ENCODE data around the gene WDR47. TPM values are rescaled to one million over a fixed set of nuclear protein-coding genes. Genes with fewer than 3 reads are reported as not detected.
"Not testable (repeated sequence)": the region's sequence is repeated elsewhere in the genome, so short reads cannot be mapped to it uniquely, and the experiment has no call there.

WDR47 gene
- total RNA-seq, 1 experiment from 2014 or later: 16.1 TPM

- intact Hi-C loops (cut with micrococcal nuclease): no loop called here
- no peak for TF ChIP-seq CTCF (IDR thresholded peaks at IDR 0.05; ENCODE audit: unreplicated experiment)
- CTCF ChIA-PET: interaction anchor here (0.6 to 1.3 kb wide), 4 partner anchors 11 to 407 kb away, joined by 3 to 4 read pairs (median 4); no protein-coding TSS in a partner anchor
- Mint-ChIP-seq H3K4me1 (ENCODE audit: insufficient read depth, unreplicated experiment) (no peaks in the 10 kb centered on the region), H3K4me3 (ENCODE audit: unreplicated experiment) (no peak overlapping the region), H3K27me3 (ENCODE audit: insufficient read depth, unreplicated experiment) (no peaks in the 10 kb centered on the region), H3K36me3 (ENCODE audit: insufficient read depth, unreplicated experiment) (peaks cover 46% of the 10 kb centered on the region), H3K9me3 (ENCODE audit: unreplicated experiment) (no peaks in the 10 kb centered on the region), H3K27ac (ENCODE audit: low read depth, unreplicated experiment) (no peak overlapping the region)
- no TSS peak for BruUV-seq (replicated peaks)
- POLR2A ChIA-PET: interaction anchor here (0.6 to 1.0 kb wide), 4 partner anchors 12 to 65 kb away, joined by 3 read pairs; partner anchors contain the start of gene TAF13
- DNase-seq (ENCODE audit: unreplicated experiment): no peak
Measured at GRCh38 chr1:109011335-109011734, 30.6 kb downstream of the WDR47 start.

GRCh38 chr1:108996622-108997021 is 45.3 kb downstream of the WDR47 start:
- intact Hi-C loops (cut with micrococcal nuclease); H3K27ac Mint-ChIP-seq (ENCODE audit: low read depth, unreplicated experiment); H3K27me3 Mint-ChIP-seq (ENCODE audit: insufficient read depth, unreplicated experiment); BruUV-seq (replicated peaks); H3K9me3 Mint-ChIP-seq (ENCODE audit: unreplicated experiment); H3K4me1 Mint-ChIP-seq (ENCODE audit: insufficient read depth, unreplicated experiment); H3K4me3 Mint-ChIP-seq (ENCODE audit: unreplicated experiment): not testable (repeated sequence)
- DNase-seq (ENCODE audit: unreplicated experiment): peak; percentile 1
- ChIA-PET POLR2A (interaction anchor here (1.1 kb wide), 1 partner anchor 79 kb away, joined by 3 read pairs; the partner anchor contains the start of gene TAF13), CTCF (interaction anchor here (0.6 to 0.7 kb wide), 2 partner anchors 116 to 1180 kb away, joined by 3 read pairs; no protein-coding TSS in a partner anchor)
- H3K36me3 Mint-ChIP-seq (ENCODE audit: insufficient read depth, unreplicated experiment): peaks cover 70% of the 10 kb centered on the region

- no peak for DNase-seq (ENCODE audit: unreplicated experiment)
- CTCF ChIA-PET: interaction anchor here (0.7 kb wide), 2 partner anchors 8 to 656 kb away, joined by 5 to 6 read pairs; no protein-coding TSS in a partner anchor
- TF ChIP-seq CTCF (IDR thresholded peaks at IDR 0.05; ENCODE audit: unreplicated experiment): no peak
- Mint-ChIP-seq H3K9me3 (ENCODE audit: unreplicated experiment) (no peaks in the 10 kb centered on the region), H3K27ac (ENCODE audit: low read depth, unreplicated experiment) (no peak overlapping the region), H3K36me3 (ENCODE audit: insufficient read depth, unreplicated experiment) (peaks cover 19% of the 10 kb centered on the region), H3K4me1 (ENCODE audit: insufficient read depth, unreplicated experiment) (no peaks in the 10 kb centered on the region), H3K4me3 (ENCODE audit: unreplicated experiment) (no peak overlapping the region), H3K27me3 (ENCODE audit: insufficient read depth, unreplicated experiment) (no peaks in the 10 kb centered on the region)
- BruUV-seq (replicated peaks): no TSS peak
- POLR2A ChIA-PET: interaction anchor here (0.8 to 1.3 kb wide), 3 partner anchors 10 to 131 kb away, joined by 3 to 5 read pairs (median 4); no protein-coding TSS in a partner anchor
- intact Hi-C loops (cut with micrococcal nuclease): no loop called here
Measured at GRCh38 chr1:108983114-108983513, 58.8 kb downstream of the WDR47 start.

GRCh38 chr1:108976658-108977057 is 65.2 kb downstream of the WDR47 start:
- Mint-ChIP-seq H3K27ac (ENCODE audit: low read depth, unreplicated experiment) (no peak overlapping the region), H3K9me3 (ENCODE audit: unreplicated experiment) (no peaks in the 10 kb centered on the region), H3K4me3 (ENCODE audit: unreplicated experiment) (no peak overlapping the region), H3K4me1 (ENCODE audit: insufficient read depth, unreplicated experiment) (no peaks in the 10 kb centered on the region), H3K27me3 (ENCODE audit: insufficient read depth, unreplicated experiment) (no peaks in the 10 kb centered on the region), H3K36me3 (ENCODE audit: insufficient read depth, unreplicated experiment) (peaks cover 43% of the 10 kb centered on the region)
- ChIA-PET POLR2A (interaction anchor here (0.6 kb wide), 1 partner anchor 13 kb away, joined by 4 read pairs; the partner anchor contains the start of gene CLCC1), CTCF (no interaction called here)
- DNase-seq (ENCODE audit: unreplicated experiment): no peak
- intact Hi-C loops (cut with micrococcal nuclease): no loop called here
- no peak for TF ChIP-seq CTCF (IDR thresholded peaks at IDR 0.05; ENCODE audit: unreplicated experiment)
- no TSS peak for BruUV-seq (replicated peaks)
